Aorta (tissue), 5 donors: ENCODE measurements around the gene NOSTRIN. TPM values are rescaled to one million over a fixed set of nuclear protein-coding genes. Genes with fewer than 3 reads are reported as not detected.

Source experiments
- ATAC-seq: fragments of 200-7000 bp; cut with Tn5 transposase; one replicate; pipeline ENCODE4 v1.9.1; 2022; ENCODE audit warnings: moderate library complexity; ENCODE audit not compliant: low FRiP score
- DNase-seq, 2 donors: peaks; one replicate each; pipeline ENCODE4 v3.0.0-alpha.2; 2020
- H3K27ac ChIP-seq, 2 donors: one replicate each; pipeline ENCODE4 v1.5.1; 2013; ENCODE audit warnings: low read length in 2 of 2, mild to moderate bottlenecking in 2 of 2, moderate library complexity in 2 of 2, control low read depth in 1 of 2, inconsistent platforms in 1 of 2, low read depth in 1 of 2
- H3K27me3 ChIP-seq, 2 donors: one replicate each; pipeline ENCODE4 v1.6.1; 2013; ENCODE audit warnings: control low read depth in 1 of 2, low read length in 1 of 2, mild to moderate bottlenecking in 1 of 2, moderate library complexity in 1 of 2; ENCODE audit not compliant: insufficient read depth in 2 of 2, control insufficient read depth in 1 of 2
- H3K36me3 ChIP-seq, 2 donors: one replicate each; pipeline ENCODE4 v1.6.1; 2013; ENCODE audit warnings: control low read depth in 1 of 2, low read length in 1 of 2, mild to moderate bottlenecking in 1 of 2; ENCODE audit not compliant: insufficient read depth in 2 of 2, control insufficient read depth in 1 of 2
- H3K4me1 ChIP-seq, 2 donors: one replicate each; pipeline ENCODE4 v1.6.1; 2013; ENCODE audit warnings: low read length in 2 of 2, control low read depth in 1 of 2, mild to moderate bottlenecking in 1 of 2, moderate library complexity in 1 of 2; ENCODE audit not compliant: insufficient read depth in 2 of 2, control insufficient read depth in 1 of 2
- H3K4me3 ChIP-seq, 2 donors: one replicate each; pipeline ENCODE4 v1.5.1; 2013; ENCODE audit warnings: low read length in 2 of 2, control low read depth in 1 of 2, mild to moderate bottlenecking in 1 of 2
- H3K9me3 ChIP-seq: one replicate; pipeline ENCODE4 v1.6.1; 2013; ENCODE audit warnings: mild to moderate bottlenecking, low read length; ENCODE audit not compliant: control insufficient read depth
- whole genome bisulfite sequencing, 2 donors: extraction: QIAGEN DNeasy Blood & Tissue Kit; methylation state at CpG; one replicate each; pipeline ENCODE4 v1.1.7; 2013; 5-methylcytosine and 5-hydroxymethylcytosine counted together
- intact Hi-C, 2 donors: fragments of 100-400 bp; cut with DNase I; formaldehyde crosslinking; loops; one replicate each; pipeline versions ENCODE4 v1.14.2 to v1.15.0; 2022
- polyA plus RNA-seq, 2 donors: library from polyadenylated mRNA; stranded (reverse); fragments of 200-250 nt; gene quantifications; one replicate each; pipeline ENCODE4 v1.2.3, GENCODE V29; 2013
- total RNA-seq, 2 donors: library from RNA; stranded (reverse); fragmentation: NEBNext Ultra II Directional; extraction: Animal tissue kit (Norgen Biotek cat#: 25700); gene quantifications; one replicate each; pipeline ENCODE4 v1.2.1, GENCODE V29; 2021
- donor health status: healthy with polysubstance abuse.
- donor health status: Bipolar disorder and iron deficiency.
- donor health status: DM: no; HTN: no; CAD: no.
- donor health status: DM: no; HTN: no; CAD: no.
- donor health status: DM: yes; HTN: yes; CAD: no.

Gene NOSTRIN
- total and polyA plus RNA-seq, 4 donors: 0.10 to 46.4 (median 25.6) TPM

- no peaks in the 10 kb centered on the region for H3K36me3 ChIP-seq
- DNase-seq (no peak), ATAC-seq (no peak)
- no peaks in the 10 kb centered on the region for H3K9me3 ChIP-seq
- no peak overlapping the region for H3K4me3 ChIP-seq
- 50 to 51% methylated on average over 6 of the region's 6 CpGs for WGBS, 2 donors
- H3K4me1 ChIP-seq: no peaks in the 10 kb centered on the region
- intact Hi-C loops: loop anchor here in 1 of 2 donors (10.0 kb wide), 1 partner anchor 558 kb away; no protein-coding TSS in a partner anchor
- H3K27me3 ChIP-seq: peaks cover 0 to 3% of the 10 kb centered on the region in 2 donors
- no peak overlapping the region for H3K27ac ChIP-seq
Observed at GRCh38 chr2:168912466-168912865, 110.0 kb downstream of the NOSTRIN start.

DNA sequence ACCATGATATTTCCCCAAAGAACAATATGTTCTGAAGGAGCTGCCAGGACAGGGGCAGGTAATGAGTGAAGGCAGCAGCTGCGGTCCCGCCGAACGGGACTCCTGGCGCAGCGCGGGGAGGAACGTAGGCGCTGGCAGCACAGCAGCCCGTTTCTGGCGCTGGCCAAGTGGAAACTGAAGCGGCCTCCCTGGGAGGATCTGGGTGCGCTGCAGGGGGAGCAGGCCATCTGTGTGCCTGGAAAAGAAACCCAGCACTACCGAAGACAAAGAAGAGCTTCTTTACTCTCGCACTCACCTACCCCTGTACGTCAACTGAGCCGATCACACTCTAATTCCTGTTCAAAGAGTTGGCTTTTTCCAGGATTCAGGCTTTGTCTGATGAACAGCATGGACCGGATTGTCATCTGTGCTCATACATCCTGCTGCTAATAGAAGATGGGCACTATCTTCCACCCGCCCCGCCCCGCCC is 110.5 kb downstream of the NOSTRIN start:
- peak overlapping the region in 1 of 2 donors; percentile 20 for H3K4me3 ChIP-seq

DNA sequence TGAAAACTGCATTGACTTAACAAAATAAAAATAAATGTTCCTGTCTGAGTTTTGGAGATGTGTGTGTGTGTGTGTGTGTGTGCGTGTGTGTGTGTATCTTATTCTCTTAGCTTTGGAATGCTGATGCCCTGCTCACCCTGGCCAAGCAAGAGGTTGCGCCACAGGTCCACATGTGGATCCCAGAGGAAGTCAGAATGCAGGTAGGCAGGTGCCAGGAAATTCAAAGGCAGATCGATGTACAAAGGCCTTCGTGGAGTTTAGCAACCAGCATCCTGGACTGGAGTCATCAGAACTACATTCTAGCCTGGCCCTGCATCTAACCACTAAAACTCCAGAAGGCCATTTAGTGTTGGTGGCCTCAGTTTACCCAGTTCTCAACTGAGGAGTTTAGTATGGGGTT is 111.1 kb downstream of the NOSTRIN start:
- Histone ChIP-seq H3K9me3 (no peaks in the 10 kb centered on the region), H3K4me1 (no peaks in the 10 kb centered on the region), H3K4me3 (no peak overlapping the region), H3K27ac (no peak overlapping the region), H3K36me3 (no peaks in the 10 kb centered on the region), H3K27me3 (peaks cover 0 to 3% of the 10 kb centered on the region in 2 donors)
- intact Hi-C loops: loop anchor here in 1 of 2 donors (10.0 kb wide), 1 partner anchor 559 kb away; no protein-coding TSS in a partner anchor
- WGBS, 2 donors: 91 to 93% methylated on average over 4 of the region's 4 CpGs
- ATAC-seq (no peak), DNase-seq (no peak)

More for the DNA sequence above, 110.5 kb downstream of the NOSTRIN start:
- Histone ChIP-seq H3K27ac (no peak overlapping the region), H3K27me3 (peaks cover 0 to 3% of the 10 kb centered on the region in 2 donors), H3K4me1 (no peaks in the 10 kb centered on the region), H3K9me3 (no peaks in the 10 kb centered on the region), H3K36me3 (no peaks in the 10 kb centered on the region)
- ATAC-seq (peak; percentile 75), DNase-seq (no peak)
- WGBS, 2 donors: 15 to 23% methylated on average over 21 of the region's 21 CpGs
- intact Hi-C loops: loop anchor here in 1 of 2 donors (10.0 kb wide), 1 partner anchor 558 kb away; no protein-coding TSS in a partner anchor

Other genes starting within 250 kb of the NOSTRIN start
- gene SPC25, start 87.8 kb downstream of the NOSTRIN start, total RNA-seq: under 1 TPM; 0.58 to 0.93 TPM
- gene SPC25, start 87.8 kb downstream of the NOSTRIN start, polyA plus RNA-seq: 1 to 10 TPM in 1 of 2 donors, under 1 TPM in 1; 0.23 to 1.0 TPM
- under 1 TPM in 1 of 2 donors, not detected in 1; 0.23 TPM for gene G6PC2, start 98.7 kb downstream of the NOSTRIN start, total RNA-seq
- not detected for gene G6PC2, start 98.7 kb downstream of the NOSTRIN start, polyA plus RNA-seq
- gene ABCB11, start 228.7 kb downstream of the NOSTRIN start, total RNA-seq: under 1 TPM in 1 of 2 donors, not detected in 1; 0.21 TPM
- gene ABCB11, start 228.7 kb downstream of the NOSTRIN start, polyA plus RNA-seq: under 1 TPM in 1 of 2 donors, not detected in 1; 0.03 TPM